ENCODE data around the gene APH1B. TPM values are rescaled to one million over a fixed set of nuclear protein-coding genes. Genes with fewer than 3 reads are reported as not detected.

Gene APH1B
- total and polyA plus RNA-seq, 4 donors: 2.0 to 10.6 (median 4.6) TPM

DNA sequence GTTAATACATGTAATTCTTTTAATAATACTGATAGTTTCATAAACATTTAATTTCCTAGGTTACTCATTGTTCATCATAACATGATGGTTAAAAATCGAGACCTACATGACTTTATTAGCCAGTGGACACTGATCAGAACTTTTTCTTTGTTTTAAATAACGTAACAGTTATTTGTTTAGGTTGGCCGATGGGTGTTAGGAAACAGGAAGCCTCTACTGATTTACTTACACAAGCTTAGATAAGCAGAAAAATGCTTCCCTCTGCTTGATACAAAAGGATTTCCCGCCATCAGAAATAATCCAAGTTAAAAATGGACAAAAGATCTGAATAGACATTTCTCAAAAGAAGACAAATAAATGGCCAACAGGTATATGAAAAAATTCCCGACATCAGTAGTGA is 16.6 kb upstream of the APH1B start:
- Histone ChIP-seq H3K4me3 (ENCODE audit: low read depth in 1 of 3, low read length in 3 of 3) (no peak overlapping the region), H3K27ac (ENCODE audit: low read depth in 1 of 2, low read length in 2 of 2) (no peak overlapping the region), H3K4me1 (ENCODE audit: control insufficient read depth in 4 of 4, insufficient read depth in 4 of 4, low read length in 3 of 4) (no peaks in the 10 kb centered on the region), H3K9ac (ENCODE audit: low read depth in 1 of 2, low read length in 2 of 2) (no peak overlapping the region), H3K9me3 (ENCODE audit: control insufficient read depth in 4 of 4, low read length in 3 of 4) (no peaks in the 10 kb centered on the region), H3K27me3 (ENCODE audit: control insufficient read depth in 4 of 4, insufficient read depth in 4 of 4, low read length in 3 of 4) (no peaks in the 10 kb centered on the region), H3K36me3 (ENCODE audit: control insufficient read depth in 4 of 4, insufficient read depth in 3 of 4, low read depth in 1 of 4, low read length in 3 of 4) (peaks cover 3 to 11% (median 6%) of the 10 kb centered on the region in 4 donors)
- no peak for DNase-seq (ENCODE audit: low spot score)
- WGBS: 76% methylated on average over 5 of the region's 5 CpGs
- TF ChIP-seq FOXA1 (IDR thresholded peaks at IDR 0.05) (no peak), NR2F2 (IDR thresholded peaks at IDR 0.05) (no peak), HNF4A (conservative IDR thresholded peaks at IDR 0.05) (no peak), TAF1 (conservative IDR thresholded peaks at IDR 0.05) (no peak), SP1 (IDR thresholded peaks at IDR 0.05) (no peak), FOXA2 (IDR thresholded peaks at IDR 0.05) (no peak), RXRA (IDR thresholded peaks at IDR 0.05) (no peak), EGR1 (IDR thresholded peaks at IDR 0.05; ENCODE audit: low read depth in 2 of 2) (no peak), HNF4G (IDR thresholded peaks at IDR 0.05) (no peak), RAD21 (IDR thresholded peaks at IDR 0.05) (no peak)
- TF ChIP-seq, protein P1, sequence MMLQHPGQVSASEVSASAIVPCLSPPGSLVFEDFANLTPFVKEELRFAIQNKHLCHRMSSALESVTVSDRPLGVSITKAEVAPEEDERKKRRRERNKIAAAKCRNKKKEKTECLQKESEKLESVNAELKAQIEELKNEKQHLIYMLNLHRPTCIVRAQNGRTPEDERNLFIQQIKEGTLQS (IDR thresholded peaks at IDR 0.05): no peak
- TF ChIP-seq, protein P2, sequence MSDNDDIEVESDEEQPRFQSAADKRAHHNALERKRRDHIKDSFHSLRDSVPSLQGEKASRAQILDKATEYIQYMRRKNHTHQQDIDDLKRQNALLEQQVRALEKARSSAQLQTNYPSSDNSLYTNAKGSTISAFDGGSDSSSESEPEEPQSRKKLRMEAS (IDR thresholded peaks at IDR 0.05): no peak

GRCh38 chr15:63261311-63261710 is 16.1 kb upstream of the APH1B start:
- TF ChIP-seq JUND (IDR thresholded peaks at IDR 0.05) (no peak), RXRA (IDR thresholded peaks at IDR 0.05) (no peak), YY1 (IDR thresholded peaks at IDR 0.05) (no peak), GABPA (IDR thresholded peaks at IDR 0.05 in 1 of 2, conservative IDR thresholded peaks at IDR 0.05 in 1 of 2) (no peak), FOXA1 (IDR thresholded peaks at IDR 0.05) (no peak), NR2F2 (IDR thresholded peaks at IDR 0.05) (no peak), HNF4G (IDR thresholded peaks at IDR 0.05) (no peak), RAD21 (IDR thresholded peaks at IDR 0.05) (no peak), EGR1 (IDR thresholded peaks at IDR 0.05; ENCODE audit: low read depth in 2 of 2) (no peak), ZBTB33 (IDR thresholded peaks at IDR 0.05) (no peak), FOXA2 (IDR thresholded peaks at IDR 0.05) (no peak)
- TF ChIP-seq, protein P3, sequence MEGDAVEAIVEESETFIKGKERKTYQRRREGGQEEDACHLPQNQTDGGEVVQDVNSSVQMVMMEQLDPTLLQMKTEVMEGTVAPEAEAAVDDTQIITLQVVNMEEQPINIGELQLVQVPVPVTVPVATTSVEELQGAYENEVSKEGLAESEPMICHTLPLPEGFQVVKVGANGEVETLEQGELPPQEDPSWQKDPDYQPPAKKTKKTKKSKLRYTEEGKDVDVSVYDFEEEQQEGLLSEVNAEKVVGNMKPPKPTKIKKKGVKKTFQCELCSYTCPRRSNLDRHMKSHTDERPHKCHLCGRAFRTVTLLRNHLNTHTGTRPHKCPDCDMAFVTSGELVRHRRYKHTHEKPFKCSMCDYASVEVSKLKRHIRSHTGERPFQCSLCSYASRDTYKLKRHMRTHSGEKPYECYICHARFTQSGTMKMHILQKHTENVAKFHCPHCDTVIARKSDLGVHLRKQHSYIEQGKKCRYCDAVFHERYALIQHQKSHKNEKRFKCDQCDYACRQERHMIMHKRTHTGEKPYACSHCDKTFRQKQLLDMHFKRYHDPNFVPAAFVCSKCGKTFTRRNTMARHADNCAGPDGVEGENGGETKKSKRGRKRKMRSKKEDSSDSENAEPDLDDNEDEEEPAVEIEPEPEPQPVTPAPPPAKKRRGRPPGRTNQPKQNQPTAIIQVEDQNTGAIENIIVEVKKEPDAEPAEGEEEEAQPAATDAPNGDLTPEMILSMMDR (IDR thresholded peaks at IDR 0.05; ENCODE audit: low read depth, low read length, missing input control): no peak
- TF ChIP-seq, protein P2 (IDR thresholded peaks at IDR 0.05): no peak
- TF ChIP-seq, protein P1 (IDR thresholded peaks at IDR 0.05): no peak
- H3K27me3 ChIP-seq (ENCODE audit: control insufficient read depth in 4 of 4, insufficient read depth in 4 of 4, low read length in 3 of 4): no peaks in the 10 kb centered on the region
- H3K4me3 ChIP-seq (ENCODE audit: low read depth in 1 of 3, low read length in 3 of 3): no peak overlapping the region
- no peaks in the 10 kb centered on the region for H3K9me3 ChIP-seq (ENCODE audit: control insufficient read depth in 4 of 4, low read length in 3 of 4)
- H3K4me1 ChIP-seq (ENCODE audit: control insufficient read depth in 4 of 4, insufficient read depth in 4 of 4, low read length in 3 of 4): no peaks in the 10 kb centered on the region
- H3K36me3 ChIP-seq (ENCODE audit: control insufficient read depth in 4 of 4, insufficient read depth in 3 of 4, low read depth in 1 of 4, low read length in 3 of 4): peaks cover 3 to 9% (median 6%) of the 10 kb centered on the region in 4 donors
- no peak overlapping the region for H3K27ac ChIP-seq (ENCODE audit: low read depth in 1 of 2, low read length in 2 of 2)
- no peak for DNase-seq (ENCODE audit: low spot score)
- H3K9ac ChIP-seq (ENCODE audit: low read depth in 1 of 2, low read length in 2 of 2): no peak overlapping the region
